Regular cardiac myocyte (primary cell): ENCODE data around the gene RPL7A. TPM values are rescaled to one million over a fixed set of nuclear protein-coding genes. Genes with fewer than 3 reads are reported as not detected.

Experiments
- total RNA-seq: library from RNA; depleted of rRNA; stranded (reverse); fragments of >200 nt; gene quantifications from 2 replicates; pipeline ENCODE4 v1.2.3, GENCODE V29; 2014

RPL7A gene
- 2,629 and 3,058 TPM in 2 replicates for total RNA-seq

GRCh38 chr9:133347985-133348717, at the start of gene RPL7A, which contains the start of gene MED22:
Gene RPL7A (plus strand): TSS chr9:133348218. CDS start chr9:133348244, 26 bp downstream.
Gene MED22 (minus strand): TSS chr9:133348131. CDS start chr9:133346662, 1,469 bp downstream.

GRCh38 chr9:133335924-133336811, 11.8 kb upstream of the RPL7A start, which contains the start of gene SURF6:
Gene SURF6 (minus strand): TSS chr9:133336188. CDS start chr9:133336132, 56 bp downstream.

GRCh38 chr9:133356391-133357091, 8.5 kb downstream of the RPL7A start, which contains the start of the genes SURF1 and SURF2:
Gene SURF1 (minus strand): TSS chr9:133356487. CDS start chr9:133356453, 34 bp downstream.
Gene SURF2 (plus strand): TSS chr9:133356550. CDS start chr9:133356593, 43 bp downstream.

GRCh38 chr9:133375724-133376654, 28.0 kb downstream of the RPL7A start, which contains the start of the genes STKLD1 and SURF4:
Gene STKLD1 (plus strand): TSS chr9:133376366. CDS start chr9:133376474, 108 bp downstream.
Gene SURF4 (minus strand): TSS chr9:133376060. CDS start chr9:133375969, 91 bp downstream.

Other genes starting within 250 kb of the RPL7A start
- 23.4 and 38.5 TPM in 2 replicates for gene RALGDS, start 227.0 kb upstream of the RPL7A start, total RNA-seq
- gene GBGT1, start 184.3 kb upstream of the RPL7A start, total RNA-seq, result 3.3 and 4.5 TPM in 2 replicates
- gene OBP2B, start 139.0 kb upstream of the RPL7A start, total RNA-seq, result not detected in 2 replicates
- gene ABO, start 73.0 kb upstream of the RPL7A start, total RNA-seq, result not detected in 2 replicates
- gene SURF6, start 12.0 kb upstream of the RPL7A start, total RNA-seq, result 7.6 and 15.1 TPM in 2 replicates
- gene MED22, start 87 bp upstream of the RPL7A start, total RNA-seq, result 13.5 and 15.1 TPM in 2 replicates
- 35.5 and 40.3 TPM in 2 replicates for gene SURF1, start 8.3 kb downstream of the RPL7A start, total RNA-seq
- 10.1 and 26.1 TPM in 2 replicates for gene SURF2, start 8.3 kb downstream of the RPL7A start, total RNA-seq
- 726 and 791 TPM in 2 replicates for gene SURF4, start 27.8 kb downstream of the RPL7A start, total RNA-seq
- 0.19 and 0.85 TPM in 2 replicates for gene STKLD1, start 28.1 kb downstream of the RPL7A start, total RNA-seq
- gene REXO4, start 69.8 kb downstream of the RPL7A start, total RNA-seq, result 14.7 and 27.8 TPM in 2 replicates
- 1.2 and 1.4 TPM in 2 replicates for gene ADAMTS13, start 74.1 kb downstream of the RPL7A start, total RNA-seq
- gene CACFD1, start 111.8 kb downstream of the RPL7A start, total RNA-seq, result 2.7 and 5.9 TPM in 2 replicates
- 11.3 and 21.1 TPM in 2 replicates for gene SLC2A6, start 130.9 kb downstream of the RPL7A start, total RNA-seq
- not detected in 2 replicates for gene MYMK, start 176.7 kb downstream of the RPL7A start, total RNA-seq
- gene ADAMTSL2, start 186.5 kb downstream of the RPL7A start, total RNA-seq, result 1.2 and 2.8 TPM in 2 replicates